ENCODE data around the gene PM20D1.

DNA sequence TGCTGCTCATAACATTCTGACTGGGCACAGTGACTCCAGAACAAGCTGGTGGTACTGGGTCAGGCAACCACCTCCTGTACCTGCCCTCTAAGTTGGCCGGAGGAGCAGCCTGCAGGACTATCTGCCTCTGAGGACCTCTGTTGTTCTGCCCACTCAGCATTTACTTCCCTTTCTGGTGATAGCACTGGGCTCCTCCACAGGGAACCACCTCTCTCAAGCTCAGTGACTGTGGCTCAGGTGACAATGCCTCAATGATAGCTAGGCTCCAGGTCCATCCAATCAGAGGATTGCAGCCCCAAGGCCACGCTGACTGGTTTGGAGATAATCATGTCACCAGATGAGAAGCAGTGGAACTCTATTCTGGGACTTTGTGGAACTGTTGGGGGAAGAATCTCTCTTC lies 52.8 kb downstream of the PM20D1 start:
- TF ChIP-seq CTCF (IDR thresholded peaks at IDR 0.05; ENCODE audit: low read depth, low read length) (no peak), POLR2A (IDR thresholded peaks at IDR 0.05; ENCODE audit: extremely low read depth, insufficient read length) (no peak)

Measured in NB4 (cell line).